Measurements from ENCODE around the gene MED13L.

The MED13L gene

GRCh38 chr12:116317139-116317538 is 39.6 kb upstream of the MED13L start:
- no peak overlapping the region for H3K27ac ChIP-seq
- no peaks in the 10 kb centered on the region for H3K36me3 ChIP-seq
- no peaks in the 10 kb centered on the region for H3K27me3 ChIP-seq
- H3K4me3 ChIP-seq (ENCODE audit: low read depth in 1 of 2, low read length in 1 of 2): no peak overlapping the region
- no peaks in the 10 kb centered on the region for H3K9me3 ChIP-seq
- peaks cover 44 to 46% of the 10 kb centered on the region in 2 experiments for H3K4me1 ChIP-seq (ENCODE audit: control insufficient read depth in 1 of 2, insufficient read depth in 1 of 2, low read depth in 1 of 2, low read length in 1 of 2)
- TF ChIP-seq, protein P1, sequence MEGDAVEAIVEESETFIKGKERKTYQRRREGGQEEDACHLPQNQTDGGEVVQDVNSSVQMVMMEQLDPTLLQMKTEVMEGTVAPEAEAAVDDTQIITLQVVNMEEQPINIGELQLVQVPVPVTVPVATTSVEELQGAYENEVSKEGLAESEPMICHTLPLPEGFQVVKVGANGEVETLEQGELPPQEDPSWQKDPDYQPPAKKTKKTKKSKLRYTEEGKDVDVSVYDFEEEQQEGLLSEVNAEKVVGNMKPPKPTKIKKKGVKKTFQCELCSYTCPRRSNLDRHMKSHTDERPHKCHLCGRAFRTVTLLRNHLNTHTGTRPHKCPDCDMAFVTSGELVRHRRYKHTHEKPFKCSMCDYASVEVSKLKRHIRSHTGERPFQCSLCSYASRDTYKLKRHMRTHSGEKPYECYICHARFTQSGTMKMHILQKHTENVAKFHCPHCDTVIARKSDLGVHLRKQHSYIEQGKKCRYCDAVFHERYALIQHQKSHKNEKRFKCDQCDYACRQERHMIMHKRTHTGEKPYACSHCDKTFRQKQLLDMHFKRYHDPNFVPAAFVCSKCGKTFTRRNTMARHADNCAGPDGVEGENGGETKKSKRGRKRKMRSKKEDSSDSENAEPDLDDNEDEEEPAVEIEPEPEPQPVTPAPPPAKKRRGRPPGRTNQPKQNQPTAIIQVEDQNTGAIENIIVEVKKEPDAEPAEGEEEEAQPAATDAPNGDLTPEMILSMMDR (IDR thresholded peaks at IDR 0.05): no peak

DNA sequence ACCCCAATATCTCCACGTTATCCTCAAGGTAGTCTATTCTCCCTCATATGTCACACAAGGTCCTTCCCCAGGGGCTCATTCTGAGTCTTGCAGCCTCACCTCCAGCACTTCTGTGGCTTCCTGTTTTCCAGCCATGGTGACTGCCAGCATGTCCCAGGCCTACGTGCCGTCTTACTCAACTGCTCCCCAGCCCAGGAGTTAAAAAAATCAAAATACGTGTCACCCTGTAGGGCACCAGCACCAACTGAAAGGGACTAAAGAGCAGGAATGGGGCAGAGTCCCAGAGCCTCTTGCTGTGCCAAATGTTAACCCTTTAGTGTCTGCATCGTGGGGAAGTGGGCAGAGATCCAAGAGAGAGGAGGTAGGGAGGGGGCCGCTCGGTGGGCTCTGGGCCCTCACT is 37.0 kb upstream of the MED13L start:
- Histone ChIP-seq H3K4me3 (ENCODE audit: low read depth in 1 of 2, low read length in 1 of 2) (no peak overlapping the region), H3K9me3 (no peaks in the 10 kb centered on the region), H3K4me1 (ENCODE audit: control insufficient read depth in 1 of 2, insufficient read depth in 1 of 2, low read depth in 1 of 2, low read length in 1 of 2) (peaks cover 30% of the 10 kb centered on the region in 2 experiments), H3K36me3 (no peaks in the 10 kb centered on the region), H3K27ac (peak overlapping the region; percentile 29), H3K27me3 (no peaks in the 10 kb centered on the region)
- TF ChIP-seq, protein P1 (IDR thresholded peaks at IDR 0.05): no peak

GRCh38 chr12:116313194-116313927 is 35.9 kb upstream of the MED13L start:
- H3K9me3 ChIP-seq: no peaks in the 10 kb centered on the region
- H3K27me3 ChIP-seq: no peaks in the 10 kb centered on the region
- peaks cover 19% of the 10 kb centered on the region in 2 experiments for H3K4me1 ChIP-seq (ENCODE audit: control insufficient read depth in 1 of 2, insufficient read depth in 1 of 2, low read depth in 1 of 2, low read length in 1 of 2)
- no peak overlapping the region for H3K27ac ChIP-seq
- H3K36me3 ChIP-seq: no peaks in the 10 kb centered on the region
- TF ChIP-seq, protein P1 (IDR thresholded peaks at IDR 0.05): no peak
- no peak overlapping the region for H3K4me3 ChIP-seq (ENCODE audit: low read depth in 1 of 2, low read length in 1 of 2)

DNA sequence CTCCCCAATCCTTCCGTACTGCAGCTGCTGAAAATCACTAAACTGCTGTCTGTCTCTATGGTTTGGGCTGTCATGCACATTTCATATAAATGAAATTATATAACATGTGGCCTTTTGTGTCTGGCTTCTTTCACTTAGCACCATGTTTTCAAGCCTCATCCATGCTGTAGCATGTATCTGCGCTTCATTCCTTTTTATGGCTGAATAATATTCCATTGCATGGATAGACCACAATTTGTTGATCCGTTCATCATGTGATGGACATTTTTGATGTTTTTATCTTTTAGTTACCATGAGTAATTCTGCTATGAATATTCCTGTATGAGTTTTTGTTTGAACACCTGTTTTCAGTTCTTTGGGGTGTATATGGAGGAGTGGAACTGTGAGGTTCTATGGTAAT is 32.6 kb upstream of the MED13L start:
- no peak overlapping the region for H3K4me3 ChIP-seq (ENCODE audit: low read depth in 1 of 2, low read length in 1 of 2)
- TF ChIP-seq, protein P1 (IDR thresholded peaks at IDR 0.05): no peak
- H3K27me3 ChIP-seq: no peaks in the 10 kb centered on the region
- H3K4me1 ChIP-seq (ENCODE audit: control insufficient read depth in 1 of 2, insufficient read depth in 1 of 2, low read depth in 1 of 2, low read length in 1 of 2): peaks cover 16 to 18% of the 10 kb centered on the region in 2 experiments
- H3K27ac ChIP-seq: no peak overlapping the region
- H3K9me3 ChIP-seq: no peaks in the 10 kb centered on the region
- no peaks in the 10 kb centered on the region for H3K36me3 ChIP-seq

- Histone ChIP-seq H3K36me3 (no peaks in the 10 kb centered on the region), H3K4me1 (ENCODE audit: control insufficient read depth in 1 of 2, insufficient read depth in 1 of 2, low read depth in 1 of 2, low read length in 1 of 2) (peaks cover 15 to 18% of the 10 kb centered on the region in 2 experiments), H3K27ac (no peak overlapping the region), H3K4me3 (ENCODE audit: low read depth in 1 of 2, low read length in 1 of 2) (no peak overlapping the region), H3K27me3 (no peaks in the 10 kb centered on the region), H3K9me3 (no peaks in the 10 kb centered on the region)
- TF ChIP-seq, protein P1 (IDR thresholded peaks at IDR 0.05): no peak
Observed at GRCh38 chr12:116309343-116309742, 31.9 kb upstream of the MED13L start.
